Brain microvascular endothelial cell (primary cell): ENCODE measurements around the gene ITGBL1.

Experiments used
- DNase-seq: peaks from one replicate; pipeline ENCODE4 v3.0.0-alpha.2; 2020
- H3K27ac ChIP-seq: fragments of 250-450 bp; sonication (Bioruptor Pico); 2 replicates; pipeline ENCODE4 v1.5.1; 2020; ENCODE audit warnings: mild to moderate bottlenecking, moderate library complexity
- H3K27me3 ChIP-seq: fragments of 250-450 bp; sonication (Bioruptor Pico); replicated peaks from 2 replicates; pipeline ENCODE4 v1.5.1; 2020; ENCODE audit warnings: mild to moderate bottlenecking
- H3K36me3 ChIP-seq: fragments of 250-450 bp; sonication (Bioruptor Pico); replicated peaks from 2 replicates; pipeline ENCODE4 v1.5.1; 2020; ENCODE audit warnings: mild to moderate bottlenecking
- H3K4me3 ChIP-seq: 2 replicates; pipeline ENCODE4 v1.5.1; 2011; ENCODE audit warnings: low read depth, mild to moderate bottlenecking, control low read depth, low read length, moderate library complexity
- in situ Hi-C: cut with HindIII; loops from 2 replicates; pipeline ENCODE4 v1.10.0; 2017; ENCODE audit warnings: low sequenced_read_pairs, low pct_ligation_motif_present
- TF ChIP-seq, protein P1 (sequence below): IDR thresholded peaks from 2 replicates; pipeline ENCODE4 v1.5.1; 2011; ENCODE audit warnings: low read depth, mild to moderate bottlenecking, moderate library complexity, low read length, control low read depth, inconsistent platforms; ENCODE audit errors: missing control alignments

Gene ITGBL1

DNA sequence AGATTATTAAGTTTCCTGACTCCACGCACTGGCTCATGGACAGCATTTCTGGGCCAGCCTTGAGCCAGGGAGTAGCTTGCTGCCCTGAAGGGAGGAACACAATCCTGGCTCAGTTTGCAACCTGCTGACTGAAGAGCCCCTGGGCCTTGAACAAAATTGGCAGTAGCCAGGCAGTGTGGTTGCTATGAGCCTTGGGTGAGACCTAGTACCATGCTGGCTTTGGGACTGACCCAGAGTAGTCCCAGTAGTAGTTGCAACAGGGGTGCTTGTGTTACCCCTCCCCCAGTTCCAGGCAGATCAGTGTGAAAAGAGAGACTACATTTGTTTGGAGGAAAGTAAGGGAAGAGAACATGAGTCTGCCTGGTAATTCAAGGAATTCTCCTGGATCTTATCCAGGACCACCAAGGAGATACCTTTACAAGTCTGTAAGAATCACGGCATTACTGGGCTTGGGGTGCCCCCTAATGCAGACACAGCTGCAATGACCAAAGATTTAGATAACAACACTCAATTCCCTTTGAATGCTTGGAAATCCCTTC is 22.0 kb downstream of the ITGBL1 start:
- peak; percentile 82 for DNase-seq
- TF ChIP-seq, protein P1, sequence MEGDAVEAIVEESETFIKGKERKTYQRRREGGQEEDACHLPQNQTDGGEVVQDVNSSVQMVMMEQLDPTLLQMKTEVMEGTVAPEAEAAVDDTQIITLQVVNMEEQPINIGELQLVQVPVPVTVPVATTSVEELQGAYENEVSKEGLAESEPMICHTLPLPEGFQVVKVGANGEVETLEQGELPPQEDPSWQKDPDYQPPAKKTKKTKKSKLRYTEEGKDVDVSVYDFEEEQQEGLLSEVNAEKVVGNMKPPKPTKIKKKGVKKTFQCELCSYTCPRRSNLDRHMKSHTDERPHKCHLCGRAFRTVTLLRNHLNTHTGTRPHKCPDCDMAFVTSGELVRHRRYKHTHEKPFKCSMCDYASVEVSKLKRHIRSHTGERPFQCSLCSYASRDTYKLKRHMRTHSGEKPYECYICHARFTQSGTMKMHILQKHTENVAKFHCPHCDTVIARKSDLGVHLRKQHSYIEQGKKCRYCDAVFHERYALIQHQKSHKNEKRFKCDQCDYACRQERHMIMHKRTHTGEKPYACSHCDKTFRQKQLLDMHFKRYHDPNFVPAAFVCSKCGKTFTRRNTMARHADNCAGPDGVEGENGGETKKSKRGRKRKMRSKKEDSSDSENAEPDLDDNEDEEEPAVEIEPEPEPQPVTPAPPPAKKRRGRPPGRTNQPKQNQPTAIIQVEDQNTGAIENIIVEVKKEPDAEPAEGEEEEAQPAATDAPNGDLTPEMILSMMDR = peak; percentile 81
- H3K27me3 ChIP-seq = no peaks in the 10 kb centered on the region
- in situ Hi-C loops = no loop called here
- no peaks in the 10 kb centered on the region for H3K36me3 ChIP-seq
- peak overlapping the region; percentile 44 for H3K27ac ChIP-seq
- H3K4me3 ChIP-seq = no peak overlapping the region

DNA sequence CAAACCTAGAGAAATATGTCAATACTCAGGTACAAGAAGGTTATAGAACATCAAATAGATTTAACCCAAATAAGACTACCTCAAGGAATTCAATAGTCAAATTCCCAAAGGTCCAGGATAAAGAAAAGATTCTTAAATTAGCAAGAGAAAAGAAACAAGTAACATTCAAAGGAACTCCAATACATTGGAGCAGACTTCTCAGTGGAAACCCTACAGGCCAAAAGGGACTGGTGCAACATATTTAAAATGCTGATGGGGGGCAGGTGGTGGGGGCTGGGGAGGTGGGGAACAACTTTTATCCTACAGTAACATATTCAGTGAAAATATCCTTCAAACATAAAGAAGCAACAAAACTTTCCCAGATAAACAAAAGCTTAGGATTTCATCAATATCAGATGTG is 23.1 kb downstream of the ITGBL1 start:
- no peak for DNase-seq
- Histone ChIP-seq H3K36me3 (no peaks in the 10 kb centered on the region), H3K27ac (no peak overlapping the region), H3K27me3 (no peaks in the 10 kb centered on the region), H3K4me3 (no peak overlapping the region)
- TF ChIP-seq, protein P1 = no peak
- in situ Hi-C loops = loop anchor here (25.0 kb wide), 1 partner anchor 338 kb away; no protein-coding TSS in a partner anchor

DNA sequence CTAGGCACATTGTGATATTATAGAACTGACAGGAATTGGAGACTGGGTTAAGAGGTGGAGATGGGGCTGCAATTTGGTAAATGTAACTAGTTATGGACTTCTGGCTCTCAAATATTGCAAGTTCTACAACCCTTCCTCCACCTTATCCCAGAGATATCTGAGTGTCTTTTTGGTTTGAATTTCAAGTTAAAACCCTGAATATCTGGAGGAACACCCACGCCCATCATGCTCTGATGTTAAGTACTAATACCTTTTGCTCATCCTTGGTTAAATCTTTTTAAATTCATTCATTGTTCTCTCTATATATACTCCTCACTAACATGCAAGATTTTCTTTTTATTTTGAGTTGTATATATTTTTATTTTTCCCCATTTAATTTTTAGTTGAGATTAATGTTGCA is 28.9 kb downstream of the ITGBL1 start:
- TF ChIP-seq, protein P1 = no peak
- Histone ChIP-seq H3K27me3 (no peaks in the 10 kb centered on the region), H3K36me3 (peaks cover 5% of the 10 kb centered on the region), H3K27ac (no peak overlapping the region), H3K4me3 (no peak overlapping the region)
- in situ Hi-C loops = loop anchor here (25.0 kb wide), 1 partner anchor 344 kb away; no protein-coding TSS in a partner anchor
- no peak for DNase-seq

DNA sequence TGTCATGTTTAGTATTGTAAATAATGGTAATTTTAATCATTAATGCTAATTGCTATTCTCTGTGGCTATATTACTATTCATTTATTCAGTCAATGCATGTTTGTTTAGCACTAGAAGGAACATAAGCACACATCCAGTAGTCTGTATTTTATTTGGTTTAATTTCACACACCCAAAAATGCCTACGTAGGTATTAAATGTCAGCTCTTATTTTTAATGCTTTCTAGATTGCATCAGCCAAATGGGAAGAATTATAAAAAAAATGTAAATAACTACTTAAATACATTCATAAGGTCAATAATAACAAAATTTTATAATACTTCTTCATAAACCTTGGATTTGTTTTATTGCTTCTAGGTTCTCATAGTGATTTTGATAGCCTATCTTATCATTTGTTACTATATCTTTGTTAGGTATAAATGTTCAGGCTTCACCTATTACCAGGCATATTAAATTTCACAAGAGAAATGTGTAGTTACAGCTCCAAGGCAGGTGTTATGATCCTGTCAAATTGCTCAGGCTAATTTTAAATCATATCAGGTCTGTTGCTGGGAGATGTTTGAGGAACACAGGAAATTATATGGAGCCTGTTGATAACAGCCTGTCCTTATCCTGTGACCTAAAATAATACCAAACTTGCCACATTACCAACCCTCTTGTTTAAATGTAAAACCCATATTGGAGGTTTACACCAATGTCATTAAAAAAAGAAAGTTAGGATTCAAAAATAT is 34.4 kb downstream of the ITGBL1 start:
- no peak overlapping the region for H3K4me3 ChIP-seq
- DNase-seq = no peak
- no peak overlapping the region for H3K27ac ChIP-seq
- TF ChIP-seq, protein P1 = no peak
- in situ Hi-C loops = loop anchor here (25.0 kb wide), 1 partner anchor 350 kb away; no protein-coding TSS in a partner anchor
- H3K36me3 ChIP-seq = peaks cover 5% of the 10 kb centered on the region
- no peaks in the 10 kb centered on the region for H3K27me3 ChIP-seq

DNA sequence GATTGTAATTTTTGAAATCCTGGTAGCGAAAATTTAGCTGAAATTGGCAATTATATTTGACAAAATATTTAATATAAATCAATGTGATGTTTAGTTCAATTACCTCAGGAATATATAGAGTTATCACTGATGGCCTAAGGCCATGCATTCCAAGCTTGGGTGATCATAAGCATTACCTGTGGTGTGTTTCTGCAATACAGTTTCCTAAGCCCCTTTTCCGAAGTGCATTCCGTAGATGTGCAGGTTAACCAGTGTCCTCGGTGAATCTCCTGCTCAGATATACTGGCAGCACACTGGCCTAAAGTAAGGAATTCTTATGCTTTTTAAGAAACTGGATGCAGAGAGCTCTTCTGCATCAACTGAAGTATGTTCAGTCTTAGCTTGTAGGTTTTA is 35.0 kb downstream of the ITGBL1 start:
- Histone ChIP-seq H3K27ac (no peak overlapping the region), H3K27me3 (no peaks in the 10 kb centered on the region), H3K36me3 (peaks cover 5% of the 10 kb centered on the region), H3K4me3 (no peak overlapping the region)
- DNase-seq = no peak
- in situ Hi-C loops = loop anchor here (25.0 kb wide), 1 partner anchor 350 kb away; no protein-coding TSS in a partner anchor
- TF ChIP-seq, protein P1 = no peak
